Fibroblast of lung (primary cell): ENCODE data around the gene GID8. TPM values are rescaled to one million over a fixed set of nuclear protein-coding genes. Genes with fewer than 3 reads are reported as not detected.

Experiments used
- DNase-seq, 2 donors: peaks; one replicate each; pipeline versions ENCODE4 v3.0.0 to v3.0.0-alpha.2; 2010; ENCODE audit warnings: low read depth in 2 of 2
- H2AFZ ChIP-seq: 2 replicates; pipeline ENCODE4 v1.5.1; 2012; ENCODE audit warnings: low read length, control low read depth, inconsistent platforms
- H3K27ac ChIP-seq: 2 replicates; pipeline ENCODE4 v1.5.1; 2011; ENCODE audit warnings: low read length, control low read depth; ENCODE audit not compliant: insufficient read depth
- H3K27me3 ChIP-seq: 2 replicates; pipeline ENCODE4 v1.5.1; 2011; ENCODE audit warnings: mild to moderate bottlenecking, low read length; ENCODE audit not compliant: control insufficient read depth, insufficient read depth
- H3K36me3 ChIP-seq: 2 replicates; pipeline ENCODE4 v1.5.1; 2011; ENCODE audit warnings: low read length; ENCODE audit not compliant: control insufficient read depth, insufficient read depth
- H3K4me1 ChIP-seq: 2 replicates; pipeline ENCODE4 v1.5.1; 2011; ENCODE audit warnings: low read length; ENCODE audit not compliant: control insufficient read depth, insufficient read depth; ENCODE audit errors: extremely low read depth
- H3K4me2 ChIP-seq: 2 replicates; pipeline ENCODE4 v1.5.1; 2011; ENCODE audit warnings: low read length, control low read depth; ENCODE audit not compliant: insufficient read depth; ENCODE audit errors: extremely low read depth
- H3K4me3 ChIP-seq, 4 experiments: fragments of 200-600 bp in 1 of 4; sonication (generic) in 1 of 4; replicated peaks in 1 of 4; 2 replicates each; pipeline ENCODE4 v1.5.1; 2011 to 2016; ENCODE audit warnings: low read length in 4 of 4, low read depth in 3 of 4, mild to moderate bottlenecking in 3 of 4, control low read depth in 2 of 4, inconsistent platforms in 1 of 4, mixed read lengths in 1 of 4; ENCODE audit not compliant: insufficient read depth in 1 of 4; ENCODE audit errors: control extremely low read depth in 1 of 4
- H3K79me2 ChIP-seq: 2 replicates; pipeline ENCODE4 v1.5.1; 2012; ENCODE audit warnings: mild to moderate bottlenecking, low read length, inconsistent platforms; ENCODE audit not compliant: control insufficient read depth, insufficient read depth
- H3K9ac ChIP-seq: 2 replicates; pipeline ENCODE4 v1.5.1; 2011; ENCODE audit warnings: mild to moderate bottlenecking, low read length, control low read depth; ENCODE audit not compliant: insufficient read depth
- H3K9me3 ChIP-seq: 2 replicates; pipeline ENCODE4 v1.5.1; 2012; ENCODE audit warnings: low read depth, low read length; ENCODE audit not compliant: control insufficient read depth, insufficient read depth
- H4K20me1 ChIP-seq: 2 replicates; pipeline ENCODE4 v1.5.1; 2011; ENCODE audit warnings: low read length; ENCODE audit not compliant: control insufficient read depth, insufficient read depth; ENCODE audit errors: extremely low read depth
- CTCF ChIP-seq, 2 donors: IDR thresholded peaks in 1 of 2; conservative IDR thresholded peaks in 1 of 2; 1 replicate in 1 of 2; 2 replicates in 1 of 2; pipeline ENCODE4 v1.5.1; 2011 to 2012; ENCODE audit warnings: low read length in 2 of 2, control low read depth in 1 of 2, inconsistent platforms in 1 of 2, low read depth in 1 of 2, mild to moderate bottlenecking in 1 of 2
- EZH2 ChIP-seq: IDR thresholded peaks from 2 replicates; pipeline ENCODE4 v1.5.1; 2012; ENCODE audit warnings: low read length, control low read depth, mild to moderate bottlenecking; ENCODE audit errors: missing control alignments
- polyA plus RNA-seq, 2 donors: library from polyadenylated mRNA; depleted of rRNA in 1 of 2; stranded (reverse) in 1 of 2; unstranded in 1 of 2; fragments of >200 nt; gene quantifications; 2 replicates each; pipeline ENCODE4 v1.2.1, GENCODE V29; 2011 to 2012; ENCODE audit warnings: missing spikeins in 1 of 2
- total RNA-seq: library from RNA; depleted of rRNA; stranded (reverse); fragments of >200 nt; gene quantifications from 2 replicates; pipeline ENCODE4 v1.2.1, GENCODE V29; 2014

GID8 gene
- total and polyA plus RNA-seq, 2 donors (not counting 1 experiment from before 2014, with no cell fraction given): 23.0 to 33.9 TPM

GRCh38 chr20:62946918-62947317 is 9.0 kb downstream of the GID8 start:
- Histone ChIP-seq H4K20me1 (no peaks in the 10 kb centered on the region), H3K9ac (no peak overlapping the region), H3K27me3 (no peaks in the 10 kb centered on the region), H3K9me3 (no peaks in the 10 kb centered on the region), H2AFZ (no peak overlapping the region), H3K4me2 (no peak overlapping the region), H3K4me1 (no peaks in the 10 kb centered on the region), H3K36me3 (peaks cover 17% of the 10 kb centered on the region), H3K27ac (no peak overlapping the region), H3K79me2 (peaks cover 12% of the 10 kb centered on the region), H3K4me3 (no peak overlapping the region)
- DNase-seq: no peak
- TF ChIP-seq CTCF (conservative IDR thresholded peaks at IDR 0.05 in 1 of 2, IDR thresholded peaks at IDR 0.05 in 1 of 2; ENCODE audit: low read depth in 1 of 2, low read length in 2 of 2): no peak
- TF ChIP-seq EZH2: no peak

- no peak for TF ChIP-seq CTCF (conservative IDR thresholded peaks at IDR 0.05 in 1 of 2, IDR thresholded peaks at IDR 0.05 in 1 of 2; ENCODE audit: low read depth in 1 of 2, low read length in 2 of 2)
- TF ChIP-seq EZH2: no peak
- no peak overlapping the region for H3K4me2 ChIP-seq
- H3K79me2 ChIP-seq: peaks cover 5% of the 10 kb centered on the region
- H3K4me1 ChIP-seq: no peaks in the 10 kb centered on the region
- H3K27me3 ChIP-seq: no peaks in the 10 kb centered on the region
- H3K27ac ChIP-seq: no peak overlapping the region
- no peaks in the 10 kb centered on the region for H3K9me3 ChIP-seq
- H3K4me3 ChIP-seq: no peak overlapping the region
- no peaks in the 10 kb centered on the region for H4K20me1 ChIP-seq
- H2AFZ ChIP-seq: no peak overlapping the region
- peaks cover 17% of the 10 kb centered on the region for H3K36me3 ChIP-seq
- no peak for DNase-seq
- no peak overlapping the region for H3K9ac ChIP-seq
These were observed 9.8 kb downstream of the GID8 start for GRCh38 chr20:62947532-62948300.

- no peaks in the 10 kb centered on the region for H4K20me1 ChIP-seq
- H3K79me2 ChIP-seq: no peaks in the 10 kb centered on the region
- no peaks in the 10 kb centered on the region for H3K27me3 ChIP-seq
- H3K4me3 ChIP-seq: no peak overlapping the region
- DNase-seq: no peak
- peaks cover 7% of the 10 kb centered on the region for H3K4me1 ChIP-seq
- H2AFZ ChIP-seq: no peak overlapping the region
- no peak overlapping the region for H3K27ac ChIP-seq
- TF ChIP-seq CTCF (conservative IDR thresholded peaks at IDR 0.05 in 1 of 2, IDR thresholded peaks at IDR 0.05 in 1 of 2; ENCODE audit: low read depth in 1 of 2, low read length in 2 of 2) (no peak), EZH2 (no peak)
- peaks cover 14% of the 10 kb centered on the region for H3K36me3 ChIP-seq
- no peaks in the 10 kb centered on the region for H3K9me3 ChIP-seq
- no peak overlapping the region for H3K4me2 ChIP-seq
- no peak overlapping the region for H3K9ac ChIP-seq
These were observed 11.3 kb downstream of the GID8 start for GRCh38 chr20:62949153-62949821.
